NCI-H82 (cell line): Measurements from ENCODE around the gene WRAP73.

Experiments used
- DNase-seq: peaks from one replicate; lab custom pipeline; 2025; lab: John Stamatoyannopoulos, UW

The WRAP73 gene, protein sequence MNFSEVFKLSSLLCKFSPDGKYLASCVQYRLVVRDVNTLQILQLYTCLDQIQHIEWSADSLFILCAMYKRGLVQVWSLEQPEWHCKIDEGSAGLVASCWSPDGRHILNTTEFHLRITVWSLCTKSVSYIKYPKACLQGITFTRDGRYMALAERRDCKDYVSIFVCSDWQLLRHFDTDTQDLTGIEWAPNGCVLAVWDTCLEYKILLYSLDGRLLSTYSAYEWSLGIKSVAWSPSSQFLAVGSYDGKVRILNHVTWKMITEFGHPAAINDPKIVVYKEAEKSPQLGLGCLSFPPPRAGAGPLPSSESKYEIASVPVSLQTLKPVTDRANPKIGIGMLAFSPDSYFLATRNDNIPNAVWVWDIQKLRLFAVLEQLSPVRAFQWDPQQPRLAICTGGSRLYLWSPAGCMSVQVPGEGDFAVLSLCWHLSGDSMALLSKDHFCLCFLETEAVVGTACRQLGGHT

GRCh38 chr1:3649342-3650247 lies at the start of gene WRAP73:
TSS of gene WRAP73 (minus strand) at chr1:3650103. CDS start at chr1:3649999, 104 bp downstream.
- DNase-seq: peak; percentile 97

DNA sequence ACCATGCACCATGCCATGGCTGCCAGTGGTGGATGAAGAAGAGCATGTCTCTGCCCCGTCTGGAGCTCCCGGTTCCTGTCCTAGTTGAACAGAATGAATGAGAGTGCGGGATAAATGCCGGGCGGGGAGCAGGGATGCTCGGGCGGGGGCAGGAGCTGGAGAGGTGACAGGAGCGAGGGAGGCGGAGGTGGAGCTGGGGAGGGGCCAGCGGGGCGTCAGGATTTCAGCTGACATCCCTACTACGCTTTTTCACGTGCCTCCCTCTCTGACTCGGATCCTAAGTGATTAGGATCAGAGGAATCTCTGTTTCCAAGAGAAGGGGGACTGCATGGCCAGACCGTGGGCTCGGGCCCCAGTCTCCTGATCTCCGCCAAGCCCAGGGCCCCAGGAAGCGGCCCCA lies 49.7 kb upstream of the WRAP73 start:
- DNase-seq: no peak

DNA sequence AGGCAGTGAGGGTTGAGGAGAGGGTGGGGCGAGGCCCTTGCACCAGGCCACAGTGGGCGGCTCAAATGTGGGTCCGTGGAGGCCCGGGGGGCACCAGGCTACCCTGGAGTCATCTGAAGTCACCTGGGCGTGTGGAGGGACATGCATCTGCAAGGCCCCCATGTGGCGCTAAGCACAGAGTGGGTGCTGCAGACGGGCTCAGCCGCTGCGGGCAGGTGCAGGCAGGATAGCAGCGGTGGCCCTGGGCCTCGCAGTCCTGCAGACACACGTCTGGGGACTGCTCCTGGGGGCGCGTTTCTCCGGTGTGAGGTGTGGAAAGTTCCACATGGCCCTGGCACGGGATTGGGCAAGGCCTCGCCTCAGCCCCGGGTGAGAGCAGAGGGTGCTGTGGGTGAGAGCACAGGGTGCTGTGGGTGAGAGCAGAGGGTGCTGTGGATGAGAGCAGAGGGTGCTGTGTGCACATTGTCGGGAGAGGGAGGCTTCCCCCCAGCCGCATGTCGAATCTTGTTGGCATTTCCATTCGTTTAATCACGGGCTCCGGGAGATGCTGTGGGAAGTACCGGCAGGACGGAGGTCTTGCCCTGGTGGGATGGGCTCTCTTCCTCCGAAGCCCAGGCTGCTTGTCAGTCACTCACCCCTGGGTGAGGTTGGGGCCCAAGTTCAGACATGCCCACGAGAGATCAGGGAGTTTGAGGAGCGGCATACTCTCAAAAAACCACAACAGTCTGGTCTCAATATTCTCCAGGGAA lies 48.9 kb upstream of the WRAP73 start:
- DNase-seq: no peak

GRCh38 chr1:3697810-3698209 lies 47.9 kb upstream of the WRAP73 start:
- peak; percentile 64 for DNase-seq

GRCh38 chr1:3697104-3697503 lies 47.2 kb upstream of the WRAP73 start:
- DNase-seq: no peak

DNA sequence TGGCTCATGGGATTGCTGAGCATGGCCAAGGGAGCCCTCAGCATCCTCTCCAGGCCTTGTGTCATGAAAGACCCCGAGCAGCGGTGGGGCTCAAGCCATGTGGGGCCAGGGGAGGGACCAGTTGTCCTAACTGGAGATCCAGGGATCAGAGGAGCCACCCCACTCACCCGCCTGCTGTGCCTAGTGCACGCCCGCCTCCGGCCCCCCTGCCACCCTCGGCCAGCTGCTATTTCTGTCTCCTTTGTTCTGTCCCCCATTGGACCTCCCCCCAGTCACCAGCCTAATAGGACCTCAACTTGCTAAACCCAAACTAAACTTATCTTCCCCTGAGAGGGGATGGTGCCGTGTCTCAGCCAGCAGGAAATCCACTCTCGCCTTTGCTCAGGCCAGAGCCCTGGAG lies 46.8 kb upstream of the WRAP73 start:
- DNase-seq: no peak

GRCh38 chr1:3695326-3696217 lies 45.7 kb upstream of the WRAP73 start:
- peak; percentile 68 for DNase-seq

- DNase-seq: no peak
Measured at GRCh38 chr1:3693321-3693720, 43.4 kb upstream of the WRAP73 start.

DNA sequence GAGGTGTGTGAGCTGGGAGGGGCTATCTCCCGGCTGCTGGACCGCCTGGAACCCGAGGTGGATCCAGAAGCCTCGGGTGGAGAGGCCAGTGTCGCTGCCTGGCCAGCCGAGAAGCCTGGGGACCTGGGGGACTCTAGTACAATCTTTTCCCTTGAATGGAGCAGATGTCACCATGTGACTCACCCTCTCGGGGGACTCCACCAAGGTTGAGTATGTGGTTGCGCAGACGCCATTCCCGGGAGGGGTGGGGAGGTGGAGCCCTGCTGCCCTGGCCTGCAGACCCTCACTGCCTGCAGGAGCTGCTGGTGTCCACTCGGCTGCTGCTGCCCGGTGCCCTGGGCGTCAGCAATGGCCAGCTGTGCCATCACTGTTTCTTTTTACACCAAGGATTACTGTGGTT lies 42.7 kb upstream of the WRAP73 start:
- DNase-seq: no peak

GRCh38 chr1:3691421-3692204 lies 41.7 kb upstream of the WRAP73 start:
- peak; percentile 61 for DNase-seq

DNA sequence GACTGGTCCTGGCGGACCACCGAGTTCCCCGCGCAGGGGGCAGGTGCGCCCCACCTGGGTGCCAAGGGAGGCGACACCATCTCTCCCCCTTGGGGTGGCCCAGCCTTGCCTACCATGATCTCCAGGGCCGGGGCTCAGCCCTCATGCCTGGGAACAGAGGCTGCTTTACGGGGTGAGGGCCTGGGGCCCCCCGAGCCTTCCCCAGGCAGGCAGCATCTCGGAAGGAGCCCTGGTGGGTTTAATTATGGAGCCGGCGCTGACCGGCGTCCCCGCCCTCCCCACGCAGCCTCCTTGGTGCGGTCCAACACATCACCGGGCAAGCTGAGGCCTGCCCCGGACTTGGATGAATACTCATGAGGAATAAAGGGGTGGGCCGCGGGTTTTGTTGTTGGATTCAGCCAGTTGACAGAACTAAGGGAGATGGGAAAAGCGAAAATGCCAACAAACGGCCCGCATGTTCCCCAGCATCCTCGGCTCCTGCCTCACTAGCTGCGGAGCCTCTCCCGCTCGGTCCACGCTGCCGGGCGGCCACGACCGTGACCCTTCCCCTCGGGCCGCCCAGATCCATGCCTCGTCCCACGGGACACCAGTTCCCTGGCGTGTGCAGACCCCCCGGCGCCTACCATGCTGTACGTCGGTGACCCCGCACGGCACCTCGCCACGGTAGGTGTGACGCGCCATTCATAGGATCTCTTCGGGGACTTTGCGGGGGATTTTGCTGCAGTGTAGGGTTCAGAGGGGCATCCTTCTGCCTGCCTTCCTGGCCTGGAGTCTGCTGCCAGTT lies 40.6 kb upstream of the WRAP73 start:
- DNase-seq: no peak

DNA sequence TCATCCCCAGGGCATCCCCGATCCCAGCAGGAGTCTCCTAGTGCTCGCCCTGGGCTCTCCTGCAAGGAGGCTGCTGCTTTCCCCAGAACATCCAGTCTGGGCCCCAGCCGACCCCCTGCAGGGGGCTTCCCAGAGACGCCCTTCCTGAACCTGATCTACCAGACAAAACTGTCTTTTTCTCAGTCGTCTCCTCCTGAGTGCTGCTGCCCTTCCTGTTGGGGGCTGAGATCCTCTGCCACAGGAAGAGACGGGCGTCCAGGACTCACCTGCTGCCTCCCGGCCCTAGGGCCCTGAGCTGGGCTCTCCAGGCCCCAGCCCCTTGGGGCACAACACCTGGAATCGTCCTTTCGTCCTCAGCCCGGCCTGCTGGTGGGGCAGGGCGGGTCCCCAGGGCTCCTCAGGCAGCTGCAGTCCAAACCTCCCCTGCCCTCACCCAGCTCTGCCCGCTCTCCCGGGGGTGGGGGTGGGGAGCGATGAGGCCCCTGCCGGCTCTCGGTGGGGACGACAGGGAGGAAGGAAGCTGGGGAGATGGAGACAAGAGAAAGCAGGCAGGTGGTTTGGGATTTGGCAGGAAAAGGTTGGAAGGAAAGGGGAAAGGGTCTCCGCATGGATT lies 39.3 kb upstream of the WRAP73 start:
- DNase-seq: no peak

DNA sequence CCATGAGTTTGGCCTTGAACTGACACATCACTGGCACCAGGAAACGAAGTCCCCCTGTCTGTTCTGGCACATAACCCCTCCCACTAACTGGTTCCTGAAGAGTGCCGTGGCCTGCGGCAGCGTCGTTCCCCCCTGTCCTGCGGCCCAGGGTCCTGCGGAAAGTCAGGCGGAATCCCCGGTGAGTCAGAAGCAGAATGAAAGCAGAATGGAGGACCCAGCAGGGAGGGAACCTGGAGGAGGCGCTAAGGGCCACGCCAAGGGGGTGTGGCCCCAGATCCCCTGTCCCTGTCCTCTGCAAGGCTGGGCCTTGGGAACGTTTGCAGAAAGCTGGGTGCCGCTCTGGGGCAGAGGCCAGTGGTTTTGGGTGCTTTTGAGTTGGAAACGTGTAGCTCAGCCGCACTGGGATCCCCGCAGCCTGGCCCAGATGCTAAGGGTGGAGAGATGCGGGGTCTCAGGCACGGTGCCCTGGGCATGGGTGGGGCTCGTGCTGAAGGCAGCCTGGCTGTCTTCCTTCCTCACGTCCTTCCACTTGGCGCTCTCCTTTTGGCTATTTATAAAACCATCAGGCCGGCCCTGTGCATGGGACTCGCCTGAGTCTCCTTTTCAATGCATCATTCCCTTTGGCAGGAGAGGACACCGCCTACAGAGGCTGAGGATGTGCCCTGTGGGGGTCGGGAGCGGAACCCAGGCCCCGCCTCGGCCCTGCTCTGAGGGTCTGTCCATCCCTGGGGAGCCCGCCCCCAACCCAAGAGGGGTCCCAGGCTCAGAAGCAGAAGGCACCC lies 38.6 kb upstream of the WRAP73 start:
- no peak for DNase-seq

DNA sequence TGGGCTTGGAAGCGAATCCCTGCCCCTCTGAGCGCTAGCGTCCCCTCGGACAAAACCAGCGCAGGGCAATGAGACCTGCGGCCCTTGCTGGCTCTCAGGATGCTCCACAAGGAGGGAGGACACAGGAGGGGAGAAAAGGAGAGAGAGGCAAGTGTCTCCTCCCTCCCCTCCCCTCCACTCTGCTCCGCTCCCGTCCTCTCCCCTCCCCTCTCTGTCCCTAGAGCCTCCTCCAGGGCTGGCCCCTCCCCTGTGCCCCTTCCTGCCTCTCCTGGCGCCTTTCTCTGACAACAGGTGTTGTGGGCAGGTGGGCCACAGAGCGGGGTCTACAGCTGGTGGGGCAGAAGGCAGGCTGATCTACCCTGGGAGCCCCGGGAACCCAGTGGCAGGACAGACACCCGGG lies 37.6 kb upstream of the WRAP73 start:
- DNase-seq: no peak

DNA sequence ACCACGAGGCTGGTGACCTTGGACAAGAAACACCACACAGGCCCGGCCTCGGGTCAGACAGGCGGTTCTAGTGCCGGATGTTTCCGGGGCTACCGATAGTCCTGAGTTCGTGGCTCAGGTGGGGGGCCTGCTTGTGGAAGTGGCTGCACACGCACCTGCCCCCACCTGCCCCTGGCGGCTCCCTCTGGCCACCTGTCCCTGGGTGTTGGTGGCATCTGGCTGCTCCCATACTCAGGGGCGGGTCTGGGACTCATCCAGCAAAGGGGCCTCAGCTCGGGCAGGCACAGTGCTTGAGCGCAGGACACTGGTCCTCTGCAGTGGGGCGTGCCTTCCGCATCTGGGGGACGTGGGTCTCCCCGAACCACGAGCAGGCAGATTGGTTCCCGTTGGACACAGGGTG lies 36.0 kb upstream of the WRAP73 start:
- DNase-seq: no peak

DNA sequence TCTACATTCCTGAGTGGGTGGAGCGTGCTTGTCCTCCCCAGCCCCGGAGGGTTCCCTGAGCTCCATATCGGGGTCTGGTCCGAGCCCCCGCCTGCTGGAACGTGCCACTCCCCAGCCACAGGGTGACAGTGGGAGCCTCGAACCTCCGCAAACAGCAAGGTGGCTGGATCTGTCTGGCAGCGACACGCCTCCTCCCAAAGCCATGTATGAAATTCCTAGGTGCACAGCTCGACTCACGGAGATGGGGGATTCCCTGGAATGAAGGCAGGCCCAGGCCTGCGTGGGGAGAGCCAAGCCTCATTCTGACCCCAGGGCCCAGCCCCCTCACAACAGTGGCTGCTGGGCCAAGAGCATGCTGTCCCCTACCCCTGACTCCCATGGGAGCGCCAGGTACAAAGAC lies 35.3 kb upstream of the WRAP73 start:
- no peak for DNase-seq

- DNase-seq: peak; percentile 28
Measured at GRCh38 chr1:3683992-3684391, 34.1 kb upstream of the WRAP73 start.

DNA sequence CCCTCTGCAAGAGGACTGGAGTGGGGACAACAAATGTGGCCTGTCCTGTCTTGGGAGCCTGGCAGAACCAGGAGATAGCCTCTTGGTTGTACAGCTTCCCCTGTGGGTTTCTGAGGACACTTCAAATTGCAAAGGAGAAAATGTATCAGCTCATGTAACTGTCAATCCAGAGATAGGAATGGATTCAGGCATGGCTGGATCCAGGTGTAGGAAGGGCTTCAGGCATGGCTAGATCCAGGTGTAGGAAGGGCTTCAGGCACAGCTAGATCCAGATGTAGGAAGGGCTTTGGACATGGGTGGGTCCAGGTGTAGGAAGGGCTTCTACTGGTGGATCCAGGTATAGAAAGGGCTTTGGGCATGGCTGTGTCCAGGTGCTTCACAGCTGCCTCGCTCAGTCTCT lies 33.3 kb upstream of the WRAP73 start:
- no peak for DNase-seq
